Measurements from ENCODE around the gene SPATS2.

The SPATS2 gene

DNA sequence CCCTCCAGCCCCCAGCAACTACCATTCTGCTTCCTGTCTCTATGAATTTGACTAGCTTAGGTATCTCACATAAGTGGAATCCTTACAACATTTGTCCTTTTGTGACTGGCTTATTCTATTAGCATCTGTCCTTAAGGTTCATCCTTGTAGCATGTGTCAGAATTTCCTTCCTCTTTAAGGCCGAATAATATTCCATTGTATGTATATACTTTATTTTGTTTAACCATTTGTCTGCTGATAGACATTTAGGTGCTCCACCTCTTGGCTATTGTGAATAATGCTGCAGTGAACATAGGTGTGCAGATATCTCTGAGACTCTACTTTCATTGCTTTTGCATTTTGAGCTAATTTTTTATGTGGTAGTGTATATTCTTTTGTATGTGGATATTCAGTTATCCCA is 75.7 kb downstream of the SPATS2 start:
- TF ChIP-seq JUND (IDR thresholded peaks at IDR 0.05; ENCODE audit: low read depth): no peak
- DNase-seq (ENCODE audit: low read depth in 1 of 2, low spot score in 1 of 2): no peak
- in situ Hi-C loops (cut with HindIII; ENCODE audit: low pct_unique_long_range_greater_than_20kb, low sequenced_read_pairs): no loop called here

DNA sequence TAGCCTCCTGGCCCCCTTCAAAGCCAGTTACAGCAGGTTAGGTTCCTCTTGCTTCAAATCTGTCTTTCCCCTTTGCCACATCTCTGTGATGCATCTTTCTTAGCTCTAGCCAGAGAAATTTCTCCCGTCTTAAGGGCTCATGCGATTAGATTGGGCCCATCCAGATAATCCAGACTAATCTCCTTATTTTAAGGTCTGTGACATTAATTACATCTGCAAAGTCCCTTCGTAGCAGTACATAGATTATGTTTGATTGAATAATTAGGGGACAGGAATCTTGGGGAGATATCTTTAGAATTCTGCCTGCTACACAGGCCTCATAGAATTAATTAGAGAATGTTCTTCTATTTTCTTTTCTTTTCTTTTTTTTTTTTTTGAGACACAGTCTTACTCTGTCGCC is 79.3 kb downstream of the SPATS2 start:
- no peak for DNase-seq (ENCODE audit: low read depth in 1 of 2, low spot score in 1 of 2)
- in situ Hi-C loops (cut with HindIII; ENCODE audit: low pct_unique_long_range_greater_than_20kb, low sequenced_read_pairs): no loop called here
- TF ChIP-seq JUND (IDR thresholded peaks at IDR 0.05; ENCODE audit: low read depth): no peak

DNA sequence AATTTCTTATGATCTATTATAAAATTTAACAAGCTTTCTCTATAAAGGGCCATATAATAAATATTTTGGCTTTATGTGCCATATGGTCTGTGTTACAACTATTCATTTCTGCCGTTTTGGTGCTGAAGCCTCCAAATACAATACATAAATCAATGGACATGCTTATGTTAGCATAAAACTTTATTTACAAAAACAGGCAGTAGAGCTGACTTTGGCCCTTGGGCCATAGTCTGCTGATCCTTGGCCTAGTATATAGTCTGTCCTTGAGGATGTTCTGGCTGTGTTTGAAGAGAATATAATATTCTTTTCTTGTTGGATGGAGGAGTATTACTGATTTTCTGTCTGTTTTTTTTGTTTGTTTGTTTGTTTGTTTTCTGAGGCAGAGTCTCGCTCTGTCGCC is 81.6 kb downstream of the SPATS2 start:
- no peak for DNase-seq (ENCODE audit: low read depth in 1 of 2, low spot score in 1 of 2)
- no peak for TF ChIP-seq JUND (IDR thresholded peaks at IDR 0.05; ENCODE audit: low read depth)
- in situ Hi-C loops (cut with HindIII; ENCODE audit: low pct_unique_long_range_greater_than_20kb, low sequenced_read_pairs): no loop called here

DNA sequence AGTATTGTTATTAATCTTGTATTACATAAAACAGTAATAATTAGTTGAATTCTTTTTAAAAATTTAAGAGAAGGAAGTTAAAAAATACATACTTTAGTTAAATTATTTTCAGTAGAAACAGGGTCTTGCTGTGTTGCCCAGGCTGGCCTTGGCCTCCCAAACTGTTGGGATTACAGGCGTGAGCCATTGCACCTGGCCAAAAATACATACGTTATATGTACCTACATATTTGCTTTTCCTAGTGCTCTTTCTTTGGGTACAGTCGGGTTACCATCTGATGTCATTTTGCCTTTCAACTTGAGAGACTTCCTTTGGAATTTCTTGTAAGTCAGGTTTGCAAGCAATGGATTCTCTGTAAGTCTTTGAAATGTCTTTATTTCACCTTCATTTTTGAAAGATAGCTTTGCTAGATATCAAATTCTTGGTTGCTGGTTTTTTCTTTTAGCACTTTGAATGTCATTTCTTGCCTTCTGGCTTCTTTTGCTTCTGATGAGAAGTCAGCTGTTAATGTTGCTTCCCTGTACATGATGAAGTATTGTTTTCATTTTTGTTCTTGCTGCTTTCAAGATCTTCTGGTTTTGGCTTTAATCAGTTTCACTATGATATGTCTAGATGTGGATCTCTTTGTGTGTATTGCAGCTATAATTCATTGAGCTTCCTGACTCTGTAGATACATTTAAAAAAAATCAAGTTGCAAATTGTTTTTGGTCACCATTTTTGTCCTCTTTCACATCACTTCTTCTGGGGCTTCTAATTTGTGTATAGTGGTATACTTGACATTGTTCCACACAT is 84.4 kb downstream of the SPATS2 start:
- peak; percentile 27 to 42 for DNase-seq (ENCODE audit: low read depth in 1 of 2, low spot score in 1 of 2)
- in situ Hi-C loops (cut with HindIII; ENCODE audit: low pct_unique_long_range_greater_than_20kb, low sequenced_read_pairs): no loop called here
- no peak for TF ChIP-seq JUND (IDR thresholded peaks at IDR 0.05; ENCODE audit: low read depth)

DNA sequence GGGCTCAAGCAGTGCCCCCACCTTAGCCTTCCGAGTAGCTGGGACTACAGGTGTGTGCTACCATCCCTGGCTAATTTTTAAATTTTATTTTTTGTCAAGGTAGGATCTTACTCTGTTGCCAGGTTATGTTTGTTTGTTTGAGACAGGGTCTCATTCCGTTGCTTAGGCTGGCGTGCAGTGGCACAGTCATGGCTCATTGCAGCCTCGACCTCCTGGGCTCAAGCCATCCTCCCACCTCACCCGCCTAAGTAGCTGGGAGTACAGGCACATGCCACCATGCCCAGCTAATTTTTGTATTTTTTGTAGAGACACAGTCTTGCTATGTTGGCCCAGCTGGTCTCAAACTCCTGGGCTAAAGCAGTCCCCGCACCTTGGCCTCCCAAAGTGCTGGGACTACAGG is 88.2 kb downstream of the SPATS2 start:
- no peak for DNase-seq (ENCODE audit: low read depth in 1 of 2, low spot score in 1 of 2)
- TF ChIP-seq JUND (IDR thresholded peaks at IDR 0.05; ENCODE audit: low read depth): no peak
- in situ Hi-C loops (cut with HindIII; ENCODE audit: low pct_unique_long_range_greater_than_20kb, low sequenced_read_pairs): no loop called here

DNA sequence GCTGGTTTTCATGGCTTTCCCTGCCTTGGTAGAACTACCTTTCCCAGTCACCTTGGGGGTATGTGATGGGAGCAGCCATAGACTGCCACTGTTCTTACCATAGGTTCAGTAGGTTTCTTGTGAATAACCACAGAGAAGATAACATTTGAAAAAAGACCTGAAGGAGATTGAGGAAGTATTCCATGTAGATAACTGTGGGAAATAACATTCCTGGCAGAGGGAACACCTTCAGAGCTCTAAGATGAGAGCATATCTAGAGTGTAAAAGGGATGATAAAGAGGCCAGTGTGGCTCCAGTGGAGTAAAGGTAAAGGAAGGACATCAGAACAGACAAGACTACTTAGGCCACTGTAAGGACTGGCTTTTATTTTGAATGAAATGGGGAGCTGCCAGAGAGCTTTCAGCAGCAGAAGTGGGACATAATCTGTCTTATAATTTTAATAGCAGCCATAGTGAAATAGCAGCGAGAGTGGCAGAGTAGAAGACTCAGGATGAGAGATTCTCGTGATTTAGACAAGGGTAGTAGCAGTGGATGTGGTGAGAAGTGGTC is 88.9 kb downstream of the SPATS2 start:
- TF ChIP-seq JUND (IDR thresholded peaks at IDR 0.05; ENCODE audit: low read depth): no peak
- in situ Hi-C loops (cut with HindIII; ENCODE audit: low pct_unique_long_range_greater_than_20kb, low sequenced_read_pairs): no loop called here
- DNase-seq (ENCODE audit: low read depth in 1 of 2, low spot score in 1 of 2): no peak

DNA sequence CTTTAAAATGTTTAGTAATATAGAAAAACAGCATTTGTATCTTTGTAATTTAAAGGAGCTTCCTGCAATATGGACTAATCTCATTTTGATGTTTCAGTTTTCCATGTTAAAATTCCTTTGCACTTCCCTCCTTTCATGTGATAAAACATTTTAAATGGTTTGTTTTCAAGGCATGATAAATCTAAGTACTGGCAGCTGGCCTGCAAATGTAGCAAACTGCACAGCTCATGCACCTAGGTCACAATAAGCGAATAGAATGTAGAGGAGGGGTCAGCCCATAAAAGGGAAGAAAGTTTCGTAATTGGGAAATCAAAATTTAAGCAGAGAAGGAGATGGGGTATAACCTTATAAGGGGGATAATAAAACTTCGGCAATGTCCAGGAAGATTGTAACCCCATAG is 91.6 kb downstream of the SPATS2 start:
- in situ Hi-C loops (cut with HindIII; ENCODE audit: low pct_unique_long_range_greater_than_20kb, low sequenced_read_pairs): no loop called here
- no peak for TF ChIP-seq JUND (IDR thresholded peaks at IDR 0.05; ENCODE audit: low read depth)
- no peak for DNase-seq (ENCODE audit: low read depth in 1 of 2, low spot score in 1 of 2)

DNA sequence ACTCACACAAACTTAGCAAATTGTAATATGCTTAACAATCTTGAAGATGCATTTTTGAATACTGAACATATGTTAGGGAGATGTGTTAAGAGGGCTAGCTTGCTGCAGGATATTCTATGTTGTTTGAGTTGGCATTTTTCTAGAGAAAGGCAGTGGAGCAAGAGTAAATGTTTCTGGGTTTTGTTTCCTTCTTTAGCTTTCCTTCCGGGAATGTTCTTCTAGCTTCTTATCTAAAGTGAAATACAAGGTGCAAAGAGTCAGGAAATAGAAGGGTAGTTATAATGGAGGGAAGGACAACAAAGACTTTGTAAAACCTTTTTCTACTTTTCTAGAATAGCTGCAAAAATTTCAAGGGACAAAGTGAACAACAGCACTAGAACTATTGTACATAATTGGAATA is 94.0 kb downstream of the SPATS2 start:
- no peak for DNase-seq (ENCODE audit: low read depth in 1 of 2, low spot score in 1 of 2)
- in situ Hi-C loops (cut with HindIII; ENCODE audit: low pct_unique_long_range_greater_than_20kb, low sequenced_read_pairs): no loop called here
- no peak for TF ChIP-seq JUND (IDR thresholded peaks at IDR 0.05; ENCODE audit: low read depth)

DNA sequence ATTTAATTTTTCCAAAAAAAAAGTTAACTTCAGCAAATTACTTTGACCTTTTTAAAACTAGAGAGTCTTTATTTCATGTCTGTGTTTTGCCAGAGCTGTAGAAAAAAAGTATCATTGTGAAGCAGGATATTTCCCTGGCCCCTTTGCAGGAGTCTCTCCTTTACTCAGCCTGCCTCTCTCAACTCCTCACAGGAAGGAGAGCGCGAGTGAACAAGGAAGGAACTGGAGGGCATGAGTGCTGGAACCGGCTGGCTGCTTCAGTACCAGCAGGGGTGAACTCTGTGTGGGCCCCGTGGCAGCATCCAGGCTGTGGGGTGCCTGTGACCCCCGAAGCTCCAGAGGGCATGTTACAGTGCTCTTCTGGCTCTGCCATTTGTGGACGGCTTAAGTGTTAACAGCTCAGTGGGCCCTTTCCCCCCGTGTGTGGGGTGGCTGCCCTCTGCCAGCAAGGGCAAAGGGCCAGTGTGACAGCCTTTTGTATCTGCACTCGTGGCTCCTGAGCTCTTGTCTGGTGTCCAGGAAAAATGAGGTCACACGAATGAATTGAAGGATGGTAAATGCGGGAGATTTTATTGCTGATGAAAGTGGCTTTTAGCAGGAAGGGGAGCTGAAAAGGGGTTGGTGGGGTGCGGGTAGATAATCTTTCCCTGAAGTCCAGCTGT is 95.0 kb downstream of the SPATS2 start:
- DNase-seq (ENCODE audit: low read depth in 1 of 2, low spot score in 1 of 2): no peak
- in situ Hi-C loops (cut with HindIII; ENCODE audit: low pct_unique_long_range_greater_than_20kb, low sequenced_read_pairs): no loop called here
- TF ChIP-seq JUND (IDR thresholded peaks at IDR 0.05; ENCODE audit: low read depth): no peak

DNA sequence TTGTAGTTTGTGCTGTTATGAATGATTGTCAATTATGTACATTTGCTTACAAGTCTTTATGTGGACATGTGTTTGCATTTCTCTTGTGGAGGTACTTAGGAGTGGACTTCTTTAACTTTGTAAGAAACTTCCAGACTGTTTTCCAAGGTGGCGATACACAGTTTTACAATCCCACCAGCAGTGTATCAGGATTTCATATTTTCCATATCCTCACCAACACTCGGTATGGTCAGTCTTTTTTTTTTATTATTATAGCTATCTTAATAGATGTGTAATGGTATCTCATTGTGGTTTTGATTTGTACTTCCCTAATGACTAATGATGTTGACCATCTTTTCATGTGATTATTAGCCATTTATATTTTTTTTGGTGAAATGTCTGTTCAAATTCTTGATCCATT is 97.9 kb downstream of the SPATS2 start:
- in situ Hi-C loops (cut with HindIII; ENCODE audit: low pct_unique_long_range_greater_than_20kb, low sequenced_read_pairs): no loop called here
- TF ChIP-seq JUND (IDR thresholded peaks at IDR 0.05; ENCODE audit: low read depth): no peak
- DNase-seq (ENCODE audit: low read depth in 1 of 2, low spot score in 1 of 2): no peak

DNA sequence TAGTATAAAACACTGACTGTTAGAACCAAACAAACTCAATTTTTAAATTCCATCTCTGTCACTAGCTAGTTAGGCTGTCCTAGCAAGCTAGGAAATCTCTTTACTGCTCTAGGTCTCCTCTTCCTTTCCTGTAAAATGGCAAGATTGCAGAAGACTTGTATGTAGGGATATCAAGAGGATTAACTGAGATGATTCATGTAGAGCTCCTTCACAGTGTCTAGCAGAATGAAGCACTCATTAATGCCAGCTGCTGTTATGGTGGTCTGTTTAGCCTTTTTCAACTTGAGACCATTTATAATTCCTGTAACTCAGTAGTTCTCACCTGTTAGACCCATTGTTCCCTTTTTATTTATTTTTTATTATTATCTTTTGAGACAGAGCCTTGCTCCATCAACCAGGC is 103.7 kb downstream of the SPATS2 start:
- no peak for TF ChIP-seq JUND (IDR thresholded peaks at IDR 0.05; ENCODE audit: low read depth)
- in situ Hi-C loops (cut with HindIII; ENCODE audit: low pct_unique_long_range_greater_than_20kb, low sequenced_read_pairs): no loop called here
- DNase-seq (ENCODE audit: low read depth in 1 of 2, low spot score in 1 of 2): no peak

DNA sequence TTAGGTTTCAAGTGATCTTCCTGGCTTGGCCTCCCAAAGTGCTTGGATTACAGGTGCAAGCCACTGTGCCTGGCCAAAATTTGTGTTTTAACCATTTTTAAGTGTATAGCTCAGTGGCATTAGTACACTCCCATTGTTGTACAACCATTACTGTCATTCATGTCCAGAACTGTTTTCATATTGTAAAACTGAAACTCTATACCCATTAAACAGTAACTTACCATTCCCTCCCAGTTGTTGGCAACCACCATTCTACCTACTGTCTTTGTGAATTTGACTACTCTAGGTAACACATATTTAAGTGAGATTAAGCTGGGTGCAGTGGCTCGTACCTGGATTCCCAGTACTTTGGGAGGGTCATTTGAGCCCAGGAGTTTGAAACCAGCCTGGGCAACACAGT is 104.3 kb downstream of the SPATS2 start:
- in situ Hi-C loops (cut with HindIII; ENCODE audit: low pct_unique_long_range_greater_than_20kb, low sequenced_read_pairs): no loop called here
- TF ChIP-seq JUND (IDR thresholded peaks at IDR 0.05; ENCODE audit: low read depth): no peak
- no peak for DNase-seq (ENCODE audit: low read depth in 1 of 2, low spot score in 1 of 2)

DNA sequence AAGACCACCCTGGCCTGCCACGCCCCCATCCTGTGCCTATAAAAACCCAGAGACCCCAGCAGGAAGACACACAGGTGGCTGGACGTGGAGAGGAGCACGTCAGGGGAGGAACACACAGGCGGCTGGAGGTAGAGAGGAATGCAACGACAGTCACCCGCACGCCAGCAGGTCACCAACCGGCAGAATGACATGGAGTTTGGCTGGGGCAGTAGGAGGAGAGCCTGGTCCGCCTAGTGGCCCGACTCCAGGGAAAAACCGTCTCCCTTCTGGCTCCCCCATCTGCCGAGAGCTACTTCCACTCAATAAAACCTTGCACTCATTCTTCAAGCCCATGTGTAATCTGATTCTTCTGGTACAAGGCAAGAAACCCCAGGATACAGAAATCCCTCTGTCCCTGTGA is 108.8 kb downstream of the SPATS2 start:
- in situ Hi-C loops (cut with HindIII; ENCODE audit: low pct_unique_long_range_greater_than_20kb, low sequenced_read_pairs): no loop called here
- DNase-seq (ENCODE audit: low read depth in 1 of 2, low spot score in 1 of 2): no peak
- TF ChIP-seq JUND (IDR thresholded peaks at IDR 0.05; ENCODE audit: low read depth): no peak

Data from T47D (cell line).